ENCODE data around the gene CHCT1. TPM values are rescaled to one million over a fixed set of nuclear protein-coding genes. Genes with fewer than 3 reads are reported as not detected.

Gene CHCT1
- polyA plus RNA-seq, 3 donors, result 0.89 TPM; not detected in 2

- peaks cover 0 to 4% of the 10 kb centered on the region in 2 donors for H3K9me3 ChIP-seq (replicated peaks in 1 of 2; ENCODE audit: control insufficient read depth in 1 of 2, insufficient read depth in 1 of 2, low read length in 2 of 2)
These were observed 50.2 kb downstream of the CHCT1 start for GRCh38 chr17:60472449-60472848.

GRCh38 chr17:60473788-60474187 lies 51.5 kb downstream of the CHCT1 start:
- H3K79me2 ChIP-seq (ENCODE audit: insufficient read depth, low read length), result no peaks in the 10 kb centered on the region
- H4K20me1 ChIP-seq (ENCODE audit: insufficient read depth, low read length), result no peaks in the 10 kb centered on the region
- no peak overlapping the region for H3K4me3 Mint-ChIP-seq
- peaks cover 0 to 4% of the 10 kb centered on the region in 2 donors for H3K9me3 ChIP-seq (replicated peaks in 1 of 2; ENCODE audit: control insufficient read depth in 1 of 2, insufficient read depth in 1 of 2, low read length in 2 of 2)
- H2AFZ ChIP-seq (ENCODE audit: insufficient read depth, low read depth, low read length, poor library complexity, severe bottlenecking), result no peak overlapping the region
- peaks cover 7 to 9% of the 10 kb centered on the region in 2 donors for H3K4me1 ChIP-seq (ENCODE audit: control insufficient read depth in 1 of 2, insufficient read depth in 2 of 2, low read length in 2 of 2)
- peaks cover 45 to 56% of the 10 kb centered on the region in 2 donors for H3K36me3 Mint-ChIP-seq
- no peaks in the 10 kb centered on the region for H3K27me3 Mint-ChIP-seq (ENCODE audit: low read depth in 3 of 3)
- H3K4me3 ChIP-seq (replicated peaks in 1 of 3; ENCODE audit: low read depth in 2 of 3, low read length in 3 of 3), result no peak overlapping the region
- peaks cover 6% of the 10 kb centered on the region for H3K4me1 Mint-ChIP-seq
- DNase-seq, result no peak
- H3K4me2 ChIP-seq (replicated peaks; ENCODE audit: extremely low read depth, low read length, poor library complexity, severe bottlenecking), result no peak overlapping the region
- no peak overlapping the region for H3K9ac ChIP-seq (ENCODE audit: insufficient read depth, low read length, poor library complexity, severe bottlenecking)
- no peaks in the 10 kb centered on the region for H3K27me3 ChIP-seq (ENCODE audit: control insufficient read depth in 2 of 2, insufficient read depth in 2 of 2, low read length in 2 of 2)
- peaks cover 3 to 14% (median 4%) of the 10 kb centered on the region in 7 donors for H3K9me3 Mint-ChIP-seq
- no peak for TF ChIP-seq CTCF (IDR thresholded peaks at IDR 0.05)
- H3K27ac Mint-ChIP-seq, result no peak overlapping the region
- H3K27ac ChIP-seq (ENCODE audit: low read depth in 1 of 2, low read length in 2 of 2), result no peak overlapping the region
- intact Hi-C loops (cut with micrococcal nuclease), result no loop called here
- peaks cover 46 to 63% of the 10 kb centered on the region in 2 donors for H3K36me3 ChIP-seq (replicated peaks in 1 of 2; ENCODE audit: control insufficient read depth in 1 of 2, insufficient read depth in 2 of 2, low read length in 2 of 2)

More at GRCh38 chr17:60472449-60472848, 50.2 kb downstream of the CHCT1 start:
- intact Hi-C loops (cut with micrococcal nuclease), result no loop called here
- WGBS (ENCODE audit: insufficient coverage), result no CpG with 5 or more reads among the region's 1 CpG
- no peaks in the 10 kb centered on the region for H3K27me3 Mint-ChIP-seq (ENCODE audit: low read depth in 3 of 3)
- H3K36me3 Mint-ChIP-seq, result peaks cover 48 to 55% of the 10 kb centered on the region in 2 donors
- peaks cover 2% of the 10 kb centered on the region for H4K20me1 ChIP-seq (ENCODE audit: insufficient read depth, low read length)
- no peak overlapping the region for H3K4me3 ChIP-seq (replicated peaks in 1 of 3; ENCODE audit: low read depth in 2 of 3, low read length in 3 of 3)
- no peak for DNase-seq
- H3K9me3 Mint-ChIP-seq, result peaks cover 3 to 14% (median 4%) of the 10 kb centered on the region in 7 donors
- no peak overlapping the region for H2AFZ ChIP-seq (ENCODE audit: insufficient read depth, low read depth, low read length, poor library complexity, severe bottlenecking)
- H3K4me2 ChIP-seq (replicated peaks; ENCODE audit: extremely low read depth, low read length, poor library complexity, severe bottlenecking), result no peak overlapping the region
- no peak overlapping the region for H3K9ac ChIP-seq (ENCODE audit: insufficient read depth, low read length, poor library complexity, severe bottlenecking)
- H3K4me1 ChIP-seq (ENCODE audit: control insufficient read depth in 1 of 2, insufficient read depth in 2 of 2, low read length in 2 of 2), result peaks cover 7 to 9% of the 10 kb centered on the region in 2 donors
- H3K79me2 ChIP-seq (ENCODE audit: insufficient read depth, low read length), result no peaks in the 10 kb centered on the region
- no peaks in the 10 kb centered on the region for H3K27me3 ChIP-seq (ENCODE audit: control insufficient read depth in 2 of 2, insufficient read depth in 2 of 2, low read length in 2 of 2)
- H3K27ac ChIP-seq (ENCODE audit: low read depth in 1 of 2, low read length in 2 of 2), result no peak overlapping the region
- H3K4me3 Mint-ChIP-seq, result no peak overlapping the region
- TF ChIP-seq CTCF (IDR thresholded peaks at IDR 0.05), result no peak
- peaks cover 6% of the 10 kb centered on the region for H3K4me1 Mint-ChIP-seq
- H3K27ac Mint-ChIP-seq, result no peak overlapping the region
- peaks cover 41 to 67% of the 10 kb centered on the region in 2 donors for H3K36me3 ChIP-seq (replicated peaks in 1 of 2; ENCODE audit: control insufficient read depth in 1 of 2, insufficient read depth in 2 of 2, low read length in 2 of 2)

Other genes with a start within 250 kb of the CHCT1 start
- gene USP32, start 30.4 kb upstream of the CHCT1 start, polyA plus RNA-seq, result 10 to 100 TPM; 10.1 to 26.6 (median 16.6) TPM
- 10 to 100 TPM in 2 of 3 donors, 1 to 10 TPM in 1; 6.4 to 14.7 (median 10.4) TPM for gene APPBP2, start 103.8 kb downstream of the CHCT1 start, polyA plus RNA-seq
- 1 to 10 TPM; 4.7 to 7.3 (median 7.2) TPM for gene PPM1D, start 177.7 kb downstream of the CHCT1 start, polyA plus RNA-seq

Data from CD14-positive monocyte (primary cell).